ENCODE data around the gene TFAP2E. TPM values are rescaled to one million over a fixed set of nuclear protein-coding genes. Genes with fewer than 3 reads are reported as not detected.

Gene TFAP2E
- total and polyA plus RNA-seq, 3 experiments from 2014 or later, result 0.41 to 1.0 (median 0.69) TPM

DNA sequence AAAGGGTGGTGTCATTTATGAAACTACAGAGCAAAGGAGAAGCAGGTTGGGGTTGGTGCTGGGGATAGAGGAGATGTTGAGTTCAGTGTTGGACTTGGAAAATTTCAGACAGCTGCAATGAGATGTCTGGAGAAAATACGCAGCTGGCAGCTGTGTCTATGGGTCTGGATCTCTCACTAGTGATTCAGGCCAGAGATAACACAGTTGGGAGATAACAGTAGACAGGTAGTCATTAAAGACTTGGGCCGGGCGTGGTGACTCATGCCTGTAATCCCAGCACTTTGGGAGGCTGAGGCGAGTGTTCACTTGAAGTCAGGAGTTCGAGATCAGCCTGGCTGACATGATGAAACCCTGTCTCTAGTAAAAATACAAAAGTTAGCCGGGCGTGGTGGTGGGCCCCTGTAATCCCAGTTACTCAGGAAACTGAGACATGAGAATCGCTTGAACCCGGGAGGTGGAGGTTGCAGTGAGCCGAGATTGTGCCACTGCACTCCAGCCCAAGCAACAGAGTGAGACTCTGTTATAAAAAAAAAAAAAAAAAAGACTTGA lies 2.5 kb upstream of the TFAP2E start:
- Histone ChIP-seq H3K9me3 (ENCODE audit: low read length) (no peaks in the 10 kb centered on the region), H3K27ac (ENCODE audit: low read depth, low read length) (no peak overlapping the region), H3K4me1 (ENCODE audit: insufficient read depth, low read length) (peaks cover 3% of the 10 kb centered on the region), H3K4me3 (ENCODE audit: low read length) (no peak overlapping the region), H3K36me3 (ENCODE audit: insufficient read depth, low read length) (no peaks in the 10 kb centered on the region), H3K27me3 (ENCODE audit: insufficient read depth, low read length, poor library complexity, severe bottlenecking) (no peaks in the 10 kb centered on the region)
- peaks cover 0 to 10% (median 1%) of the 10 kb centered on the region in 3 donors for H3K36me3 Mint-ChIP-seq
- POLR2A ChIA-PET, result interaction anchor here (0.6 kb wide), 1 partner anchor 59 kb away, joined by 4 read pairs; no protein-coding TSS in a partner anchor
- peaks cover 8 to 15% (median 13%) of the 10 kb centered on the region in 3 donors for H3K4me1 Mint-ChIP-seq
- H3K27me3 Mint-ChIP-seq, result no peaks in the 10 kb centered on the region
- CTCF ChIA-PET, result interaction anchor here (1.3 to 3.8 kb wide), 6 partner anchors 9 to 205 kb away, joined by 3 to 25 read pairs (median 7); no protein-coding TSS in a partner anchor
- no peak overlapping the region for H3K4me3 Mint-ChIP-seq
- DNase-seq, result peak in 1 of 5 donors; percentile 24
- H3K27ac Mint-ChIP-seq, result no peak overlapping the region
- no peaks in the 10 kb centered on the region for H3K9me3 Mint-ChIP-seq

DNA sequence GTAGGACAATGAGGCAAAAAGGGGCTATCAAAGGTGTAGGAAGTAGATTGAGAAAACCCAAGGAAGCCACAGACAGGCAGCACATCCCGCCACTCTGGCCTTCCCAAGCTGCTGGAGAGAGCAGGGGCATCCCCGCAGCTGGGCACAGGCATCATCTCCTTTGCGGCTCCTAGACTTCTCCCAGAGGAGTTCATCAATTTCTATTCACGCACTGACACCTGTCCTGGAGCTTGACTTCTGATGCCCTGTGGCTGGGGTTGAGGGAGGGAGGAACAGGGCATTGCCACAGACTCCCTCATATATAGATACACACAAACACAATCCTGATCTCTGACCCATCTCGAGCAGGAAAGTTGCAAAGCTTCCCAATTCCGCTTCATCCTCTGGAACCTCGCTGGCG lies 1.9 kb upstream of the TFAP2E start:
- no peaks in the 10 kb centered on the region for H3K9me3 ChIP-seq (ENCODE audit: low read length)
- H3K27ac Mint-ChIP-seq, result peak overlapping the region in 1 of 8 donors; percentile 34
- H3K36me3 Mint-ChIP-seq, result peaks cover 0 to 7% (median 1%) of the 10 kb centered on the region in 3 donors
- H3K4me3 ChIP-seq (ENCODE audit: low read length), result no peak overlapping the region
- peak overlapping the region in 1 of 7 donors; percentile 43 for H3K4me3 Mint-ChIP-seq
- no peak overlapping the region for H3K27ac ChIP-seq (ENCODE audit: low read depth, low read length)
- DNase-seq, result peak in 1 of 5 donors; percentile 23
- peaks cover 8% of the 10 kb centered on the region for H3K4me1 ChIP-seq (ENCODE audit: insufficient read depth, low read length)
- no peaks in the 10 kb centered on the region for H3K9me3 Mint-ChIP-seq
- H3K36me3 ChIP-seq (ENCODE audit: insufficient read depth, low read length), result no peaks in the 10 kb centered on the region
- ChIA-PET POLR2A (interaction anchor here (0.6 kb wide), 1 partner anchor 59 kb away, joined by 4 read pairs; no protein-coding TSS in a partner anchor), CTCF (interaction anchor here (0.9 to 3.8 kb wide), 8 partner anchors 9 to 204 kb away, joined by 3 to 25 read pairs (median 5); no protein-coding TSS in a partner anchor)
- no peaks in the 10 kb centered on the region for H3K27me3 ChIP-seq (ENCODE audit: insufficient read depth, low read length, poor library complexity, severe bottlenecking)
- H3K27me3 Mint-ChIP-seq, result no peaks in the 10 kb centered on the region
- peaks cover 13 to 21% (median 19%) of the 10 kb centered on the region in 3 donors for H3K4me1 Mint-ChIP-seq

- CTCF ChIA-PET, result interaction anchor here (0.8 to 3.8 kb wide), 8 partner anchors 10 to 203 kb away, joined by 3 to 25 read pairs (median 5); no protein-coding TSS in a partner anchor
- POLR2A ChIA-PET, result interaction anchor here (1.6 kb wide), 1 partner anchor 15 kb away, joined by 5 read pairs; the partner anchor contains the start of genes KIAA0319L and NCDN
- no peak overlapping the region for H3K27ac ChIP-seq (ENCODE audit: low read depth, low read length)
- H3K27me3 ChIP-seq (ENCODE audit: insufficient read depth, low read length, poor library complexity, severe bottlenecking), result no peaks in the 10 kb centered on the region
- peaks cover 11% of the 10 kb centered on the region for H3K4me1 ChIP-seq (ENCODE audit: insufficient read depth, low read length)
- no peaks in the 10 kb centered on the region for H3K36me3 ChIP-seq (ENCODE audit: insufficient read depth, low read length)
- Mint-ChIP-seq H3K4me3 (no peak overlapping the region), H3K36me3 (peaks cover 0 to 1% (median 0%) of the 10 kb centered on the region in 3 donors), H3K4me1 (peaks cover 16 to 28% (median 23%) of the 10 kb centered on the region in 3 donors), H3K27ac (peak overlapping the region in 3 of 8 donors; percentile 28 to 58 (median 51)), H3K27me3 (no peaks in the 10 kb centered on the region), H3K9me3 (no peaks in the 10 kb centered on the region)
- DNase-seq, result peak in 1 of 5 donors; percentile 4
- no peaks in the 10 kb centered on the region for H3K9me3 ChIP-seq (ENCODE audit: low read length)
- H3K4me3 ChIP-seq (ENCODE audit: low read length), result no peak overlapping the region
Observed at GRCh38 chr1:35572296-35572695, 818 bp upstream of the TFAP2E start.

GRCh38 chr1:35574125-35574654 lies 1.1 kb downstream of the TFAP2E start:
- H3K36me3 Mint-ChIP-seq, result peaks cover 0 to 3% (median 0%) of the 10 kb centered on the region in 3 donors
- CTCF ChIA-PET, result interaction anchor here (3.8 kb wide), 1 partner anchor 141 kb away, joined by 15 read pairs; no protein-coding TSS in a partner anchor

GRCh38 chr1:35574655-35575415 lies 1.7 kb downstream of the TFAP2E start:
- Histone ChIP-seq H3K27ac (ENCODE audit: low read depth, low read length) (no peak overlapping the region), H3K36me3 (ENCODE audit: insufficient read depth, low read length) (no peaks in the 10 kb centered on the region), H3K4me1 (ENCODE audit: insufficient read depth, low read length) (peaks cover 20% of the 10 kb centered on the region), H3K27me3 (ENCODE audit: insufficient read depth, low read length, poor library complexity, severe bottlenecking) (no peaks in the 10 kb centered on the region), H3K9me3 (ENCODE audit: low read length) (no peaks in the 10 kb centered on the region), H3K4me3 (ENCODE audit: low read length) (no peak overlapping the region)
- peaks cover 0 to 3% (median 0%) of the 10 kb centered on the region in 3 donors for H3K36me3 Mint-ChIP-seq
- peak overlapping the region in 5 of 7 donors; percentile 39 to 83 (median 55) for H3K4me3 Mint-ChIP-seq
- no peaks in the 10 kb centered on the region for H3K9me3 Mint-ChIP-seq
- peak overlapping the region in 5 of 8 donors; percentile 17 to 60 (median 38) for H3K27ac Mint-ChIP-seq
- CTCF ChIA-PET, result interaction anchor here (2.0 kb wide), 1 partner anchor 152 kb away, joined by 6 read pairs; no protein-coding TSS in a partner anchor
- POLR2A ChIA-PET, result no interaction called here
- H3K4me1 Mint-ChIP-seq, result peaks cover 25 to 37% (median 28%) of the 10 kb centered on the region in 3 donors
- DNase-seq, result no peak
- H3K27me3 Mint-ChIP-seq, result peaks cover 0 to 2% of the 10 kb centered on the region in 2 donors

More at GRCh38 chr1:35574125-35574654, 1.1 kb downstream of the TFAP2E start:
- H3K27me3 ChIP-seq (ENCODE audit: insufficient read depth, low read length, poor library complexity, severe bottlenecking), result no peaks in the 10 kb centered on the region
- H3K36me3 ChIP-seq (ENCODE audit: insufficient read depth, low read length), result no peaks in the 10 kb centered on the region
- Mint-ChIP-seq H3K9me3 (no peaks in the 10 kb centered on the region), H3K4me1 (peaks cover 25 to 37% (median 28%) of the 10 kb centered on the region in 3 donors), H3K4me3 (peak overlapping the region in 3 of 7 donors; percentile 34 to 55 (median 39)), H3K27me3 (peaks cover 0 to 2% of the 10 kb centered on the region in 2 donors), H3K27ac (no peak overlapping the region)
- no peaks in the 10 kb centered on the region for H3K9me3 ChIP-seq (ENCODE audit: low read length)
- no peak overlapping the region for H3K4me3 ChIP-seq (ENCODE audit: low read length)
- POLR2A ChIA-PET, result interaction anchor here (0.6 kb wide), 1 partner anchor 197 kb away, joined by 5 read pairs; no protein-coding TSS in a partner anchor
- no peak for DNase-seq
- peaks cover 21% of the 10 kb centered on the region for H3K4me1 ChIP-seq (ENCODE audit: insufficient read depth, low read length)
- no peak overlapping the region for H3K27ac ChIP-seq (ENCODE audit: low read depth, low read length)

DNA sequence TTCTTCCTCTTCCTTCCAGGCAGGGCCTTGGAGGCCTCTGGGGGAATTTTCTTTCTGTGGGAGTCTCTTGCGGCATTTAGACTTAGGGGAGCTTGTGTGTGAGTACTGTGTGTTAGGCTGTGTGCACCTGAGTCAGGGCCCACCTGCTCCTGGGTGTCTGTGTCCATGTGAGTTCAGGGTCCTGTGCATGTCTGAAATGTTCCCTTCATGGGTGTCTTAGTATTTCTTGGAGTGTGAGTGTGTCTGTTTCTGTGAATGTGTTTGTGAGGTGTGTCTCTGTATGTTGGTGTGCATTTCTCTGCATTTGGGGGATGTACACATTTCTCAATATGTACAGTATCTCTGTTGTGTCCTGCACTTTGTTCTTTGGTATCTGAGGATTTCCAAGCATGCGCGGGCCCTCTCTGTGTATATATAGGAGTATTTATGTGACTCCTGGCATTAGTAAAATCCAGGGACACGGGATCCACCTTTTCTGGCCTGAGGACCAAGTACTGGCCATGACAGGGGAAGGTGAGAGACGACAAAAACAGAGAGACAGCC lies 2.4 kb downstream of the TFAP2E start:
- peak overlapping the region; percentile 44 to 87 (median 81) for H3K4me3 Mint-ChIP-seq
- no peaks in the 10 kb centered on the region for H3K9me3 ChIP-seq (ENCODE audit: low read length)
- POLR2A ChIA-PET, result no interaction called here
- H3K4me1 Mint-ChIP-seq, result peaks cover 25 to 37% (median 28%) of the 10 kb centered on the region in 3 donors
- H3K9me3 Mint-ChIP-seq, result no peaks in the 10 kb centered on the region
- peaks cover 20% of the 10 kb centered on the region for H3K4me1 ChIP-seq (ENCODE audit: insufficient read depth, low read length)
- CTCF ChIA-PET, result interaction anchor here (2.0 kb wide), 1 partner anchor 151 kb away, joined by 6 read pairs; no protein-coding TSS in a partner anchor
- H3K4me3 ChIP-seq (ENCODE audit: low read length), result no peak overlapping the region
- no peak overlapping the region for H3K27ac ChIP-seq (ENCODE audit: low read depth, low read length)
- H3K27me3 ChIP-seq (ENCODE audit: insufficient read depth, low read length, poor library complexity, severe bottlenecking), result no peaks in the 10 kb centered on the region
- peaks cover 0 to 3% (median 0%) of the 10 kb centered on the region in 3 donors for H3K36me3 Mint-ChIP-seq
- no peak for DNase-seq
- peak overlapping the region in 7 of 8 donors; percentile 0 to 85 (median 27) for H3K27ac Mint-ChIP-seq
- peaks cover 0 to 2% of the 10 kb centered on the region in 2 donors for H3K27me3 Mint-ChIP-seq
- H3K36me3 ChIP-seq (ENCODE audit: insufficient read depth, low read length), result no peaks in the 10 kb centered on the region

DNA sequence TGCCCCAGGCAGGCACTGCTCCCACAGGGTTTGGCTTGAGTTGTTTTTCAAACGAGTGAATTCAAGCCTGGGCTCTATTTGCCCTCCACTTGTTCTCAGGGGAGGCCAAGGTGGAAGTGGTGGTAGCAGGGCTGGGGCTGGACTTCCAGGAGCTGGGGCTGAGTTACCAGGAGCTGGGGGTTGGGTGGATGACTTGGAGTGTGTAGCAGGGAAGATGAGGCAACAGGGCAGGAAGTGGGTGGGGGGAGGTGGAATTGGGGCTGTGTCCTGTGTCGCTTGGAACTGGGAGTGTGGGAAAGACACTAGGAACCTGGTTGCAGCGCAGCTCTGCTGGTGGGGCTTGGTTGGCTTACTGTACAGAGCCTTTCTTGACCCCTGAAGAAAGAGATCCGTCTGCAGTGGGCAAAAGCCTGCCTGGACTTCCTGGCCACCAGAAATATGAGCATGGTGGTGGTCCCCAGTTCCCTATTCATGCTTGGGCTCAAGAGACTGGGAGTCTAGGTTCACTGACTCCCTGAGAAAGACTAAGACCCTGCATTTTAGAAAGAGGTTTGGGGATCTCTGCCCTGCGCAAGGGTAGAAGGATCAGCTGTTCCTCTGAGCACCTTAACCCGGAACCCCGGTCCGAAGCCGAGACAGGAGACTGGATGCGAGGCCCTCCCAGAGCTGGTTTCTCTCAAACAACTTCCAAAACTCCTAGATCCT lies 3.1 kb downstream of the TFAP2E start:
- peaks cover 20% of the 10 kb centered on the region for H3K4me1 ChIP-seq (ENCODE audit: insufficient read depth, low read length)
- Mint-ChIP-seq H3K4me1 (peaks cover 25 to 37% (median 28%) of the 10 kb centered on the region in 3 donors), H3K36me3 (peaks cover 0 to 3% (median 0%) of the 10 kb centered on the region in 3 donors), H3K27me3 (peaks cover 0 to 2% of the 10 kb centered on the region in 2 donors), H3K27ac (peak overlapping the region in 7 of 8 donors; percentile 46 to 85 (median 60)), H3K4me3 (peak overlapping the region; percentile 80 to 89 (median 85)), H3K9me3 (no peaks in the 10 kb centered on the region)
- no peak for DNase-seq
- POLR2A ChIA-PET, result no interaction called here
- H3K9me3 ChIP-seq (ENCODE audit: low read length), result no peaks in the 10 kb centered on the region
- H3K27ac ChIP-seq (ENCODE audit: low read depth, low read length), result no peak overlapping the region
- no peaks in the 10 kb centered on the region for H3K36me3 ChIP-seq (ENCODE audit: insufficient read depth, low read length)
- H3K27me3 ChIP-seq (ENCODE audit: insufficient read depth, low read length, poor library complexity, severe bottlenecking), result no peaks in the 10 kb centered on the region
- no peak overlapping the region for H3K4me3 ChIP-seq (ENCODE audit: low read length)
- CTCF ChIA-PET, result interaction anchor here (2.0 to 2.2 kb wide), 2 partner anchors 7 to 151 kb away, joined by 6 to 13 read pairs; no protein-coding TSS in a partner anchor
